Stimulated activated CD8-positive, alpha-beta memory T cell treated with anti-CD3 and anti-CD28 coated beads, Interleukin-2, amount 100 ng/mL, for 48 hours (primary cell): ENCODE measurements around the gene EFNA3.

ENCODE experiments used
- DNase-seq, 2 donors: peaks; one replicate each; pipeline ENCODE4 v3.0.0-alpha.2; 2020; ENCODE audit warnings: low read depth in 2 of 2

EFNA3 gene

DNA sequence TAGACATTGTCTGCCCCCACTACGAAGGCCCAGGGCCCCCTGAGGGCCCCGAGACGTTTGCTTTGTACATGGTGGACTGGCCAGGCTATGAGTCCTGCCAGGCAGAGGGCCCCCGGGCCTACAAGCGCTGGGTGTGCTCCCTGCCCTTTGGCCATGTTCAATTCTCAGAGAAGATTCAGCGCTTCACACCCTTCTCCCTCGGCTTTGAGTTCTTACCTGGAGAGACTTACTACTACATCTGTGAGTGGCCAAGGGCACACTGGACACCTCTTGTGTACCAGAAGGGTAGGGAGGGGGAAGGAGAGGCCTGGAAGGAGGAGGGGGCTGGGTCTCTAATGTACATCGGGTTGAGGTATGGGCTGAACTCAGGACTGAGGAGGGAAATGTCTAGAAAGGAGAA, 11.9 kb upstream of the EFNA3 start:
- no peak for DNase-seq

DNA sequence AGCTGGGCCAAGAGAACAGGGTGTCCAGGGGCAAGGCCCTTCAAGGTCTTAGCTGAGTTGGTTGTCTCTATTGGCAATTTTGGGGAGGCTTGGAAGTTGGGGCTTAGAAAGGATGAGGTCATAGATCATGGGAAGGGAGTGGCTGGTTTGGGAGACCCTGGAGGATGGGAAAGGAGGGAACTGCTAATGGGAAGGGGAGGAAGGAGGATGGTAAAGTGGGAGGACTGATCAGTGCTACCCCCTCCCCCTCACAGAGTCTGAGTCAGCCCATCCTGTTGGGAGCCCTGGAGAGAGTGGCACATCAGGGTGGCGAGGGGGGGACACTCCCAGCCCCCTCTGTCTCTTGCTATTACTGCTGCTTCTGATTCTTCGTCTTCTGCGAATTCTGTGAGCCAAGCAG, 10.0 kb upstream of the EFNA3 start:
- no peak for DNase-seq

DNA sequence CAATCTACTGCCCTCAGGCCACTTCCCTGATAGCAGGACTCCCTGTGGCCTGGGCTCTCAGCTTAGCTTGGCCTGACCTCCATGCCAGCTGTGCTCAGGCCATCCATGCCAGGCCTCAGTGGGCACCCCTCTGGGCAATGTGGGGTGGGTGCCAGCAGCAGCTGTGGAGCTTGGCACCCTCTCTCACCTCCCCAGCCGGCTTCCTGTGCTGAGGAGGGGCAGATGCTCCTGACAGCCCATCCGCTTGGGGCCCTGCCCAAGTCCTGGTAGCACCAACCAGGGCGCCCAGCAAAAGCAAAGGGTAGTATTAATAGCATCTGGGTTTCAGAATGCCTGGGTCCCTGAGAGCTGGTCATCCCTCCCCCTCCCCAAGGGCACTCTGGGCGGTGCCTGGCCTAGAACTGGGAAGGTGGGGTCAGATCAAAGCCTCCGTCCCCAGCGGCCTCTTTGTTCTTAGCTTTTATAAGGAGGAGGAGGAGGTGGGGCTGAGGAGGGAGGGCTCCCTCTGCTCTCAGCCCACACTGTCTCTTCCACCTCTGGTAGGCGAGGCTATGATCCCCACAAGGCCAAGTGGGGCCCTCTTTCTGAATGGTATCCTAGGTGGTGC, 9.0 kb upstream of the EFNA3 start:
- DNase-seq, result no peak

DNA sequence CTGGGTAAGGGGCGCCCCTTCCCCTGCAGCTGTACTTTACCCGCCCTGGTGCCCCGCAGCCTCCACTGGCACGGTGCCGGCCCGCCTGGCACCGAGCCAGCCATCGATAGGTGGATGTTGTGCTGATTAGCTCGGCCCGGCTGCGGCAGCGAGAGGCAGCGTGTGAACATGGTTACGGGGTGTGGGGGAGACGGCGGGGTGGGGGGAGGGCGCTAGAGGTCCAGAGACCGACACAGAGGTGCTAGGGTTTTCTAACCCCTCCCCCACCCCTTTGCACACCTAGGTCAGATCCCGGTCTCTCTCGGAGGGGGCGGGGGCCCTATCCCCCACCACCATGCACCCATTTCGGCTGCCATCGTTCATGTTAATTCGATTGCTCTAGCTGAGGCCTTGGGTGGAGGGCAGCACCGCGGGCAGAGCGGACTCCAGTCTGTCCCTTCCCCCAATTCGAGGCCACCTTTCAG, 8.4 kb upstream of the EFNA3 start:
- DNase-seq, result no peak

DNA sequence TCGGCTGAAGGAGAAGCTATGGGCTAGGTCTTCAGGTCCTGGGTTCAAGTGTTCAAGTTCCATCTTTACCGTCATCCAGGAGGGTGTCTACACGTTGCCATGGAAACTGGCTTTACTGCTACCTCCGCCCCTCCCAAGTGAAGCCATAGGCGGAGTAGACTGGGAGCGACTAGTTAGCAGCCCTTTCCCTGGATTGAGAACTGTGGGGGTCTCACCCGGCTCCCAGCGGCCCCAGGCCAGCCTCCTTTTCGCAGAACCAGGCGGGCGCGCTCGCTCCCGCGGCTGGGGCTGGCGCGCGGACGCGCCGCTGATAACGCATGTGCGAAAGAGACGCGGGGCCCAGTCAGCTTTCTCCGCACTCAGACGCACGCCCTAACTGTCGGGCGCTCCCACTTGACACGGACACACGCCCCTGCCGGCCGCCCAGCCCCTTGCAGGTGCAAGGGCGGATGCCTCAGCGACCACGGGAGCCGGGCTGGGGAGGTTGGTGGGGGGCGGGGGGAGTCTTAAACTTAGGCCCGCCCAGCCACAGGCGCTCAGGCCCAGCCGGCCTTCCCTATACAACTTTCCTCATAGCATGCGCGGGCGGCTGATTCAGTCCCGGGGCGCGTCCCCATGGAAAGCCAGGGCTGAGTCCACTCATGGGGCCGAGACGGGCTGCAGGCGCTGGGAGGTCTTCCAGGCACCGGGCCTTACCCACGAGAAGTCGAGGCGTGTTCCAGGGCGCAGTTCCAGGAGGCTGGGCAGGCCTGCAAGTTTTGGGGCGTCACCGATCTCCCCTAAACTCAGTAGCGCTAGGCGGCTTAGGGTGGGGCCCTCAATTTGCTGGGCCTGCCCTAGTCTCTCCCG, 7.7 kb upstream of the EFNA3 start:
- DNase-seq, result peak; percentile 62 to 71

DNA sequence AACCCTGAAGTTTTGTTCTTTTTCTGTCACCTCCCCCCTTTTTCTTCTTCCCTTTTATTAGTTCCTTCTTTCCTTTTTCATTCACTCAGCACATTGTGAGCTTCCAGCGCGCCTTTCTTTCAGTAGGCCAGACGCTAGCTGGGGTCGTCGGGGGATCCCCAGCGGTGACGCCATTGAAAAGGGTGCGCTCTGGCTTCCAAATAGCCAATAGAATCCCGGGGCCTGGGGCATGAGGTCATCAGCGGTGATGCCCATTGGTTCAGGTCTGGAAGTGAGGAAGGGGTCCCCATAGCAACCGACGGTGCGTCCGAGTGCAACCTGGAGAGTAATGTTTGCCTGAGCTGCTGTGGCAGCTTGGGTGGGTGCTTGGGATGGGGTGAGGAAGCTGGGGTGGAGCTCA, 6.9 kb upstream of the EFNA3 start:
- DNase-seq, result no peak

DNA sequence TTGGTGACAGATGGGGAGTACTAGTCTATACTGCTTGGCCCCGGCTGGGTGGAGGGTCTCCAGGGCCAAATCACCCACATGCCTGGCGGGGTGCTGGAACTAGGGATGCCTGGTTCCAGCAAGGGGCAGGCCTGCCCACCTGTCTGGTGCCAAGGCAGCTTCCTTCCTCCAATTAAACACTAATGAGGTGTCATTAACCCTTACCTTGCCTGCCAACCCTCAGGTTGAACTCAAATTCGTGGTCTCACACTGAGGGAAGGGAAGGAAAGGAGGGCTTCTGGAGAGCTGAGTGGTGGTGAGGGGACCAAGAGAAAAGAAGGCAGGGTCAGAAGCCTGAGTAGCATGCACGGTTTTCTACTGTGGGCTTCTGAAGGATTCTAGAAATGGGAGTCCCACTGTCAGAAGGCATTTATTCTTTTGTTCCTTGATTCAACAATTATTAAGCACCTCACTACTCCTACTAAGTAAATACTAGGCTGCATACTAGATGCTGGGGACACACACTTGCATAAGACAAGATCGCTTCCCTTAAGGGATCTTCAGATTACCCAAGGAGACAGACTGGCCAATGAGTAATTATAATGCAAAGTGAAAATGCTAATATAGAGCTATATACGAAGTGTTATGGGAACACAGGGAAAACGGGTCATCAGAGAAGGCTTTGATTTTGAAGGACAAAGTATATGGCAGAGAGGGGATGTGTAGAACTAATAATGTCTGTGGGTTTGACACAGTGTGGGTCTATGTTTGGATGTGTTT, 5.9 kb upstream of the EFNA3 start:
- no peak for DNase-seq

DNA sequence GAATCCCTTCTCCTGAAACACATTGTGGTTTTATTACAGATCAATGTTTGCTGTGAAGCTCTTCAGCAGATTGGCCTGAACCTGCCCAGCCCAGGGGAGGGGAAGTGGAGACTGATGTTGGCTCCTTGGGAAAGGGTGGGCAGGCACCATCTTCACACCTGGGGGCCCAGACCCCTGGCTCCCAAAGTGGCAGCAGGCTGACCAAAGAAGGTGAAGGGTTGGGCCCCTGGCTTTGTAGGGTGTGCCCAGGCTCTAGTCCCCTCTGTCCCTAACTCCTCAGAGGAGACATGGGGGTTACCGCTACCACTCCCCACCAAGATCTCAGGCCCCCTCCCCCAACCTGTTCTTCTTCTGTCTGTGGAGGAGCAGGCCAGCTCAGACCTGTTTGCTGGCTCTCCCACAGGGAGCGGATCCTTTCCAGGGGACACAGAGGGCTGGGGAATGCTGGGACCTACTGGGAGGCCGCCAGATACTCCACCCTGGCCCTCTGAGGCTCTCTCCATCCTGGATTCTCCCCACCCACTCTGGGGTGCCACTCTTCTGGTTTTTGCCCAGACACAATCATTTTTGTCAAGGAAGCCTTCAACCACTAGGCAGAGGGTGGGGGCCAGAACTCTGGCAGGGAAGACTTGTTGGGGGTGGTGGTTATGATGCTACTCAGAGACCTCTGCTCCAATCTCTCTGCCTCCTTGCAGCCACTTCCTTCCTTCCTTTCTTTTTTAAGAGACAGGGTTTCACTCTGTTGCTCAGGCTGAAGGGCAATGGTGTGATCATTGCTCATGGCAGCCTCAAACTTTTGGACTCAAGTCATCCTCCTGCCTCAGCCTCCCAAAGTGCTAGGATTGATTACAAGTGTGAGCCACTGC, 5.0 kb upstream of the EFNA3 start:
- DNase-seq, result no peak

DNA sequence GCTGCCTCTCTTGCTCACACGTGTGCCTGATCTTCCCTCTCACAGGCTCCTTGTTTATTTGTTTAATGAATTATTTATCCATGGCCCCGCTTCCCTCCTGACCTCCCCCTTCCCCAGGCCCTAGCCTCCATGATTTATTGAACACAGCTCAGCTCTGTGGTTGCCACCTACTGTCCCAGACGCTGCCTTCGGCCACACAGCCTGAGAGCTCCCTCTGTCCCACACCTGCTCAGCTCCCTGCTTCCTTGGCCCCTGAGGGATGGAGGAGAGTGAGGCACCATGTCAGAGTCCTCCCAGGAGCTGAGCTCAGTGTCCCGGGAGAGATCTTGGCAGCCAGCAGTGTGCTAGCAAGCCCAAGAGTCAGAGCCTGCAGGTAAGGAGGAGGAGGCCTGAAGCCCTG, 3.1 kb upstream of the EFNA3 start:
- DNase-seq, result no peak

DNA sequence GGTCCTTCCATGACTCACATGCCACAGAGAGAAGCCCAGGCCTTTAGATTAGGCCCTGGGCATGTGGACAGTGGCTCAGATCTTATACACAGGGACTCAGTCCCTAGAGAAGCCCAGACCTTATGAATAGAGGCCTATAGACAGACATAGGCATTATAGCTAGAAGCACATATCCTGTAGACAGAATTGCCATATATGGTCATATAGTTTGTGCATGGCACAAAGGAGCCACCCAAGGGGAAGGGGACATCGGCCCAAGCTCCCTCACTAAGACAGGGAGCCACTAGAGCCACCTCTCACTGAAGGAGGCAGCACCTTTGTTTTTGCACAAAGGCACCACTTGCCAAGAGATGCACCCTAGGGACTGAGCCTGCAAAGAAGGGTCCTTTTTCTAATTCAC, 2.3 kb upstream of the EFNA3 start:
- DNase-seq, result no peak

DNA sequence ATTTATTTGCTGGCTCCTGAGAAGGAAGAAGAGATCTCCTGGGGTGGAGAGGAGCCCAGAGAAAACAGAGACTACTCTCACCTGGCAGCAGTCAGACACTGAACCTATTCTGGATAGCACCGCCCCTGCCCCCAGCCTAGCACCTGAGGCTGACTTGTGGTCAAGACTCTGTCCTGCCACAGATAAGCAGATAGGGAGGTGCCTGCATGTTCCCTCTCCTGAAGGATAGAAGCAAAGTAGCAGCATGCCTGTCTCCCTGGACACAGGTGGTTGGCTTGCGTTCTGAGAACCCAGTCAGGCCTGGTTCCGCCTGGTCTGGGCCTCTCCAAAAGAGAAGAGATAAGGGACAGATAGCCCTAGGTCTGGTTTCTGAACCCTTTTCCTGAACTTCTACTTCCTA, 1.3 kb upstream of the EFNA3 start:
- DNase-seq, result no peak

DNA sequence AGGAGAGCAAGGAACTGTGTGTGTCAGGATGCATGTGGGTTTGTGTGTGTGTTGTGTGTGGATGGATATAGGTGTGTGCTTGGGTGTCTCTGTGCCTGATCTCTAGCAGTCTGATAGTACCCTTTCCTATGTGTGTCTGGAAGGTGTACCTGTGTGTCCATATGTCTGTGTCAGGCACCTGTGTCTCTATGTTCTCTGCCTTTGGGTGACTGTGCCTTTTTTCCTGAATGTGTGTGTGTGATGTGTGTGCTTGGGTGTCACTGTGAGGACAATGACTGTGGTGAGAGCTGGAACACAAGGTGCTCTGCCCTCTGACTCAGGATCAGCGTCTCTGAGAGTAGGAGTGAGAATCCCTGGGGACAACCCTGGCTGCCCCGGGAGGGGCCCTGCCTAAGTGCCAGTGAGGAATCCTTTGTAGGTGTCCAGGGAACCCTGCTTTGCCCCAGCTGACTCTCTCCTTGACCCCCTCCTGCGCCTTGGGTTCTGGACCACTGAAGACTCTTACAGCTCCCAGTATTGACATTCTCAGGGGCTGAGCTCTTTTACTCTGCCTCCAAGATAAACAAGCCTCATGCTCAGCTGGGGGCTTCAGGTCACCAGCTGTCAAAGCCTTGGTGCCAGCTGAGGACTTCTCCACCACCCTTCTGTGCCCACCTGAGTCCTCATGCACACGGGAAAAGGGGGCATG, 735 bp upstream of the EFNA3 start:
- no peak for DNase-seq

DNA sequence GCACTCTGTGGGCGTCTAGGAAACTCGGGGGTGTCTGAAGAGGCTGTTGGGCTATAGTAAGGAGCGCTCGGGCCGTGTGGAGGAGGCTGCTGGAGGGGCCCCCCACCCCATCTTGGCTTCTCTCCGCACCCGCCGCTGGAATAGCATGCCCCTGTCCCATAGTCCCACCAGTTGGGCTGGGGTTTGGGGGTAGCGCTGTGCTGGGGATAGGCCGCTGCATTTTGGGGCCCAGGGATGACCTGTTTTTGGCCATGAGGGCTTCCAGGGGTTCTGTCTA, 511 bp downstream of the EFNA3 start:
- DNase-seq, result no peak

DNA sequence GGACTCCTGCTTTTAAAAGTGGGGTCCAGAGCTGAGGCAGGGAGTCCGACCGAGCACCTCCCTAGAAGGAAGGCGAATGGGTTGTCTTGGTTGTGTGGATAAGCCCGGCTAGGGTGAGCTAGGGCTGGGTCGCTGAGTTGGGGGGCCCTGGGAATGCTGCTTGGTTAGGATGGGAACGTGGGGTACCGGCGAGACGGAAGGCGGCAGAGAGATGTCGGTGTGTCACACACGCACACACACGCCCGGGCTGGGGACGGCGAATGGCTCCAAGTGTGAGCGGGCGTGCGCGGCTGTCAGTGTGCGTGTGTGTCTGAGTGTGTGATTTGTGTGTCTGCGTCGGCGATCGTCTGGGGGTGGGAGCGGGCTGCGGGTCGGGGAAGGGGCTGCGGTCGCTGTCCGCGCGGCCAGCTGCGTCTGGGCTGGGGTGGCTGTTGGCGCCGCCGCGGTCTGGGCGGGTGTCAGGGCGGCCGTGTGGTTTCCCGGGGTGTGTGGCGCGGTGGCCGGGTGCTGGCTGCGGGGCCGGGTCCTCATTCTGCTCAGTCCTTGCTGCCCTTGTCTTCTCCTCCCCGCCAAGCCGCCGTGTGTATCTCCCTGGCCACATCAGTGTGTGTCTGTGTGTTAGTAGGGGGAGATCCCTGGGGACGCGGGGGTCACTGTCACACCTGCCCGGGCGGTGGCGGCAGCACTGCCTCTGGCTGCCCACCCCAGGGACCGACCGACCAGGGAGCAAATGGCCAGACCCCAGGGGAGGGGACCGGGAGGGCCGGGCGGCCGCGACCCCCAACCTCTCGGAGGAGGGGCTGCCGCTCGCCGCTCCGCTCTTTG, 1.1 kb downstream of the EFNA3 start:
- DNase-seq, result no peak

DNA sequence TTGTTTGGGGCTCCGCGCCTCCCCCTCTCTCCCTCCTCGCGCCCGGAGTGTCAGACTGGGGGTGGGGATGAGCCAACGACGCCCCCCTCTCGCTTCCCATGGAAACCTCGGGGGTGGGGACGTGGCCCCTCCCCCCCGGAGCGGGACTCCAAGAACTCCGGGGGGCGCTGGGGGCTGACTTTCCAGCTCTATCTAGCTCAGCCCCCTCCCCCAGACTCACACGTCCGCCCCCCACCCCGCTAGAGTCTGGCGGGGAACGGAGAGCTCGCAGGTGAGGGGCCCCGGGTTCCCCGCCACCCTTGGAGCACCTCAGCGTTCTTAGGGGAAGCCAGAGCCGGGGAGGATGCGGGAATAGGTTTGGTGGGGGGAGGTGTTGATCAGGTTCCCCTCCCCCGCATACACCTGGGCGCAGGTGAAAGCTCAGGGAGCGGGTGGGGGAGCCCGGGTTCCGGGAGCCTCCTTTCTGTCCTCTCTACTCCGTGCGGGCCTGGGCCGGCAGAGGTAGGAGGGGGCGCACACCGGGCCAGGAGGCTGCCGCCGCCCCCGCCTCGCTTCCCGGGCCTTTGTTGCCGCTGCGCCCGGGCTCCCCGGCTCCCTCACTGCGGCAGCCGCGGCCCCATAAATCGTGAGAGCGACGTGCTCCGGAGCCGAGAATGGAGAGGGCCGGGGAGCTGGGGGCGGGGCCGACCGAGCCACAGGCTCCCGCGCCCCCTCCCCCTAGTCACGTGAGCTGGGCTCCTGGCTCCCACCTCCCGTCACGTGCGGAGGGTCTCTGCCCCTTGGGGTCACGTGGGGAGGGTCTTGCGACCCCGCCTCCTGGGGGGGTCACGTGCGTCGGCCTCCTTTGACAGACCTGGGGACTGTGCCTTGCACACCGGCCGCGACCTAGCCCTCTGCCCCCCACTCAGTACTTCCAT, 1.9 kb downstream of the EFNA3 start:
- DNase-seq, result no peak

DNA sequence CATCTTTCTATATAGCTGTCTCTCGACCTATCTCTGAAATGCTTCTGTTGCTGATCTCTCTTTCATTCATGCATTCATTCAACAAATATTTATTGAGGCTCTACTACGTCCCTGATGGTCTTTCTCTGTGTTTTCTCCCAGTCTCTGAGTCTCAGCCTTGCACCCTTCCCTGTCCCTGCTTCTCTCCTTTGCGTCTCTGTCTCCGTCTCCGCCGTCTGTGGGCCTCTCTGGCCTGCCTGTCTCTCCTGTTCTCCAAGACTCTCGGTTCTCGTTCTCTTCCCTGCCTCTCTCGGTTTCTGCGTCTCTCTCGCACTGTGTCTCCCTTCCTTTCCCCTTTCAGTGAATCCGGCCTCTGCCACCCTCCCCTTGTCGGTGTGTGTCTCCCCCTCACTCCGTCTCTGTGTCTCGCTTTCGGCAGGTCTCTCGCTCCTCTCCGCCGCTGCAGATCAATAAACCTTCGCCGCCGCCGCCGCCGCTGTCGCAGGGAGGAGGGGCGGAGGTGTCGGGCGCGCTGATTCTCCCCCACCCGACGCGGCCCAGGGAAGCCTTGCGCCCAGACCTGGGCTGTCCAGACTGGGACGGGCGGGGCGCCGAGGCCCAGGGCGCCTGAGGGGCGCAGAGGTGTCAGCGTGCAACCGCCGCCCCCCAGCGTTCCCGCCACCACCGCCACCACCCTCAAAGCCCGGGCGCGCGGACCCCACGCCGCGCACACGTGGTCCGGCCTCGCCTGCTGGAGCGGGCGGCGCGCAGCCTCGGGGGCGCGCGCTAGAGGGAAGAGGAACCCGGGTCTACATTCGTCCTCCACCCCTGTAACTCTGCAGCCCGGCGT, 3.0 kb downstream of the EFNA3 start:
- DNase-seq, result no peak

DNA sequence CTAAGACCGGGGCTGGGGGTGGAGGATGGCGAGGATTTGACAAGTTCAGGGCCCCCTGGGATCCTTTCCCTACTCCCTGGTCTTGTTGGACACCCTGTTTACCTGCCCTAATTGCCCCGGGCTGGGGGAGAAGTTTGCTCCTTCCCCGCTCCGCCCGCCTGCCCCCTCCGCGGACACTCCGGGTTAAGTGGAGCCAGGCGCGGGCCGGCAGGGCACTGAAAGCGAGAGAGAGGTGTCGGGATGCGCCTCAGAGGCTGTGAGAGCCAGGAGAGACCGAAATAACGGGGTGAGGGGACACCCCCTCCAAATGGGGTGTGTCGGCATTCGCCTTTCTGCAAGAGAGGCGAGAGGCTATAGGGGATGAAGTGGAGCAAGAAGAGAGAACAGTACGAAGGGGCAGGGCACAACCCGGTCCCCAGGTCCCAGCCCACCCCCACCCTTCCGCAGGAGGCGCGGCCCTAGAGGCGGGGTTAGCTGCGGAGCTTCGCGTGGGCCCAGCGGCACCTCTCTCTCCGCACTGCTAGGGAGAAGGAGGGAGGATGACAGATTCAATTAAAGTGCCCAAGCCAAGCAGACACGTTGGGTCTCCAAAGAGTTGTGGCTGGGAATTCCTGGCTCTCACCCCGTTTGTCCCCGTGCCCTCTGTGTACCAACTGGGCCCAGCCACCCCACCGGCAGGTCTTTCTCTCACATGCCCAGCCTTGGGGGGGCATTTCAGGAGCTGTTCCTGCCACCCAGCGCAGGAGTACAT, 3.8 kb downstream of the EFNA3 start:
- no peak for DNase-seq

DNA sequence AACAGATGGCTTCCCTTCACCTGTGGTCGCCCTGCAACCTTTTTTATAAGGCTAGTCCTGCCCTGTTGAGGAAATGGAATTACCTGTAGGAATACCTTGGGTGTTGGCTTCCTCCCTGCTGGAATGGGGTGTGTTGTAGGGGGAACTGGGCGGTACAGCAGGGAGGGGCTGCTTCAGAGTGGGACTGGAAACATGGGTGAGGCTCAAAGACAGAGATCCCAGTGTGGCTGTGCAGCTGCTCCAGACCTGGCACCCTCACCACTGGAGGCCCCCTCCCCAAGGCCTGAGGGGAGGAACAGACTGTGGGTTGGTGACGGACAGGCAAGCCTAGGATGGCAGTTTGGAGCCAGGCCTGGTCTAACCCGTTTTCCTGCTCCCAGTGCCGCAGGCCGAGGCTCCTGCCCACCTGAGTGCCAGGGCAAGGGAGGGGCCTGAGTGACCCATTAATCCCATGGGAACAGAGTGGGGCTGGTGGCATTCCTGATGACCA, 4.5 kb downstream of the EFNA3 start:
- DNase-seq, result no peak
